Measurements from ENCODE around the gene UGT1A10. TPM values are rescaled to one million over a fixed set of nuclear protein-coding genes. Genes with fewer than 3 reads are reported as not detected.
"Not testable (repeated sequence)": the region's sequence is repeated elsewhere in the genome, so short reads cannot be mapped to it uniquely, and the experiment has no call there.

UGT1A10 gene
- not detected for total RNA-seq
- polyA plus RNA-seq: not detected

DNA sequence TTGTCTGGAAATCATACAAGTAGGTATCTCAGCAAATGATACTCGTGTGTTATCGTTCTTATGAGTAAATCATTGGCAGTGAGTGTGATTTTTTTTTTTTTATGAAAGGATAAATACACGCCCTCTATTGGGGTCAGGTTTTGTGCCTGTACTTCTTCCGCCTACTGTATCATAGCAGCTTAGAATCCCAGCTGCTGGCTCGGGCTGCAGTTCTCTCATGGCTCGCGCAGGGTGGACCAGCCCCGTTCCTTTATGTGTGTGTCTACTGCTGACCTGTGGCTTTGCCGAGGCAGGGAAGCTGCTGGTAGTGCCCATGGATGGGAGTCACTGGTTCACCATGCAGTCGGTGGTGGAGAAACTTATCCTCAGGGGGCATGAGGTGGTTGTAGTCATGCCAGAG, at the start of gene UGT1A10:
Gene UGT1A10, plus strand, starts transcription at position 143 of the 400 bp plus-strand sequence. Its CDS starts 75 bp downstream, at position 218.
- H3K4me3 ChIP-seq (ENCODE audit: low read length); H3K36me3 Mint-ChIP-seq; POLR2A ChIA-PET; H3K27ac ChIP-seq (ENCODE audit: low read depth, low read length); H3K4me1 ChIP-seq (ENCODE audit: insufficient read depth, low read length); H3K36me3 ChIP-seq (ENCODE audit: insufficient read depth, low read length); H3K9me3 Mint-ChIP-seq; H3K9me3 ChIP-seq (ENCODE audit: low read length); H3K4me3 Mint-ChIP-seq; H3K27me3 ChIP-seq (ENCODE audit: insufficient read depth, low read length, poor library complexity, severe bottlenecking); H3K27ac Mint-ChIP-seq; CTCF ChIA-PET; DNase-seq: not testable (repeated sequence)
- peaks cover 28 to 58% of the 10 kb centered on the region in 2 donors for H3K27me3 Mint-ChIP-seq
- peaks cover 0 to 12% (median 2%) of the 10 kb centered on the region in 3 donors for H3K4me1 Mint-ChIP-seq

DNA sequence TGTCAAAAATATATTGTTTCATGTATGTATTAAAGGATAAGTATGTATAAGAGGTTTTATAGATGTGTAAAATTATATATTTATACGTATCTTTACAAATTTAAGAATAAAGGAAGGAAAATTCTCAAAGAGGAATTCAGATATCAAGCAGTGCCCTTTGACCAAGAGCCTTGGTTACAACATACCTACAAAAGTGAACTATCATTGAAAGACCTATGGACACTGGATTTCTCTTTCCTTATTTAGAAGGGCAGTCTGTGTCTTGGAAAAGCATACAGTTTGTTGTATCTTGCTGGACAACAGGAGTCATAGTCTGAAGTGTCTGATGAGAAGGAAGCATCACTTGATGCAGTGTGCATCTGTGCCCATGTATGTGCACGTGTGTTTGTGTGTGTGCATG, 47.8 kb upstream of the UGT1A10 start:
- H3K4me3 ChIP-seq (ENCODE audit: low read length): no peak overlapping the region
- no peak for DNase-seq
- H3K9me3 Mint-ChIP-seq: no peaks in the 10 kb centered on the region
- ChIA-PET POLR2A (no interaction called here), CTCF (no interaction called here)
- no peaks in the 10 kb centered on the region for H3K9me3 ChIP-seq (ENCODE audit: low read length)
- H3K4me1 Mint-ChIP-seq: no peaks in the 10 kb centered on the region
- H3K36me3 Mint-ChIP-seq: peaks cover 0 to 1% (median 0%) of the 10 kb centered on the region in 3 donors
- H3K4me1 ChIP-seq (ENCODE audit: insufficient read depth, low read length): no peaks in the 10 kb centered on the region
- no peak overlapping the region for H3K4me3 Mint-ChIP-seq
- no peak overlapping the region for H3K27ac Mint-ChIP-seq
- peaks cover 9% of the 10 kb centered on the region for H3K27me3 ChIP-seq (ENCODE audit: insufficient read depth, low read length, poor library complexity, severe bottlenecking)
- H3K36me3 ChIP-seq (ENCODE audit: insufficient read depth, low read length): no peaks in the 10 kb centered on the region
- no peak overlapping the region for H3K27ac ChIP-seq (ENCODE audit: low read depth, low read length)
- peaks cover 16 to 56% of the 10 kb centered on the region in 2 donors for H3K27me3 Mint-ChIP-seq

DNA sequence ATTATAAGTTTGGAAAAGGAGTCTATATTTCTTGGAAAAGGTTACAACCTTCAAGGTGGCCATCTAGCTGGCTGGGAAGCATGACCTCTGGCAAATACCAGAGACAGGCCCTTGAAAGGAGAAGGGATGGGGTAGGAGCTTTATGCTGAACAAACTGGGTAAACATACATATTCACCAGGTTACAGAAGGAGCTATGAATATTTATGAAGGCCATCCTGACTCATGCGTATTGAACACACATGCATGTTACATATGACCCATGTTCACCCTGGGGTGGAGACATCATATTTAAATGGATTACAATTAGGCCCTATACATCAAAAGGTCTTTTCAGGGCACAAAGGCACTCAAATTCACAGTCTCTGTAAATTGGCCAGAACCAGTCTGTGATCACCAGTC, 43.5 kb upstream of the UGT1A10 start:
- DNase-seq; H3K27me3 ChIP-seq (ENCODE audit: insufficient read depth, low read length, poor library complexity, severe bottlenecking); H3K9me3 Mint-ChIP-seq; POLR2A ChIA-PET; H3K4me3 Mint-ChIP-seq; H3K36me3 Mint-ChIP-seq; H3K4me1 Mint-ChIP-seq; H3K4me1 ChIP-seq (ENCODE audit: insufficient read depth, low read length); H3K4me3 ChIP-seq (ENCODE audit: low read length); H3K9me3 ChIP-seq (ENCODE audit: low read length); CTCF ChIA-PET; H3K36me3 ChIP-seq (ENCODE audit: insufficient read depth, low read length); H3K27ac ChIP-seq (ENCODE audit: low read depth, low read length); H3K27ac Mint-ChIP-seq: not testable (repeated sequence)
- H3K27me3 Mint-ChIP-seq: peaks cover 6 to 34% of the 10 kb centered on the region in 2 donors

DNA sequence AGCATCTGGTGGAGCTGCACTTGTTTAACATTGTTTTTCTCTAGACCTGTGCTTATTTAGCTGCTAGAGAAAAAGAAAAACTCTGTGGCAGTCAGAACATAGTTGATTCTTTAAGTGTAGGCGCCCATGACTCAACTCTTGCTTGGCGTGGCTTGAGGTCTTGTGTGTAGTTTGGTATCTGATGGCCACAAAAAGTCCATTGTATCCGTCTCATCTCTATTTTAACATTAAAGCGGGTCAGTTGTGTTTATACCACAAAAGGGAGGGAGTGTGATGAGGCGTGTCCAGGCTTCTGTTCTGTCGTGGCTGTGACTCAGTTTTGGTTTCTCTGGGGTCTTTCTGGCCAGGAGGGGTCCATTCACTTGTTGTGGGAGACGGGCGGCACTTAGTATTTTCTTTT, 43.0 kb upstream of the UGT1A10 start:
- Histone ChIP-seq H3K36me3 (ENCODE audit: insufficient read depth, low read length) (no peaks in the 10 kb centered on the region), H3K4me3 (ENCODE audit: low read length) (no peak overlapping the region), H3K4me1 (ENCODE audit: insufficient read depth, low read length) (no peaks in the 10 kb centered on the region), H3K27me3 (ENCODE audit: insufficient read depth, low read length, poor library complexity, severe bottlenecking) (no peaks in the 10 kb centered on the region), H3K27ac (ENCODE audit: low read depth, low read length) (no peak overlapping the region), H3K9me3 (ENCODE audit: low read length) (no peaks in the 10 kb centered on the region)
- Mint-ChIP-seq H3K27ac (no peak overlapping the region), H3K4me3 (no peak overlapping the region), H3K27me3 (peaks cover 4 to 31% of the 10 kb centered on the region in 2 donors), H3K4me1 (no peaks in the 10 kb centered on the region), H3K9me3 (no peaks in the 10 kb centered on the region), H3K36me3 (no peaks in the 10 kb centered on the region)
- ChIA-PET CTCF (no interaction called here), POLR2A (no interaction called here)
- no peak for DNase-seq

DNA sequence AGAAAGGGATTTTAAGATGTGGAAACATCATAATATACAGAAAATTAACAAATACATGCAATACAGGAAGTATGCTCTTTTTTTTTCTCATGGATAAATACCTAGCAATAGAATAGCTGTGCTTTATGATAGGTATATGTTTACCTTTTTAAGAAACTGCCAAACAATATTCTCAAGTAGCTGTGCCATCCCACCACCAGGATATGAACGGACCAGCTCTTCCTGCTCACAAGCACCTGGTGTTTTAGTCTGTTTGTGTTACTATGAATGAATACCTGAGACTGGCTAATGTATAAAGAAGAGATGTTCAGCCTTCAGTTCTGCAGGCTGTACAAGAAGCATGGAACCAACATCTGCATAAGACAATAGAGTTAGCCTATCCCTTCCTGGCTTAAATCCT, 38.7 kb upstream of the UGT1A10 start:
- POLR2A ChIA-PET: no interaction called here
- H3K9me3 Mint-ChIP-seq: no peaks in the 10 kb centered on the region

DNA sequence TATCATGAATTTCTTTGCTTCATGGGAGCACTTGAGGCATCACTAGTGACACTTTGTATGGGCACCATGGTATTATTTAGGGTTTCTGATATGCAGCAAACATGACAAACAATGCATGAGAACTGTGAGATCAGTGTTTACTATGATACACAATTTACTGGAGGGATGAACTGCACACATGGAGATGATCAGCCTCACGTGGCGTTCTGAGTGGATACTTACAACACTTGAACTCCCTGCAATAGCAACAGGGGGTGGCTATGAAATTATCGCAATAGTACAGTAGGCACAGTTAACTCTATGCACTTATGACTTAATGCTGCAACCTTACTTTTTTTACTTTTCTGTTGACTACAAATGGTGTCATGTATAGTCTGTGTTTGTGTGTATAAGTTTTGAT, 37.3 kb upstream of the UGT1A10 start:
- Histone ChIP-seq H3K4me1 (ENCODE audit: insufficient read depth, low read length) (no peaks in the 10 kb centered on the region), H3K27me3 (ENCODE audit: insufficient read depth, low read length, poor library complexity, severe bottlenecking) (no peaks in the 10 kb centered on the region), H3K4me3 (ENCODE audit: low read length) (no peak overlapping the region), H3K27ac (ENCODE audit: low read depth, low read length) (no peak overlapping the region), H3K9me3 (ENCODE audit: low read length) (no peaks in the 10 kb centered on the region), H3K36me3 (ENCODE audit: insufficient read depth, low read length) (no peaks in the 10 kb centered on the region)
- peaks cover 0 to 7% (median 2%) of the 10 kb centered on the region in 3 donors for H3K36me3 Mint-ChIP-seq
- no peak overlapping the region for H3K4me3 Mint-ChIP-seq
- CTCF ChIA-PET: no interaction called here
- H3K9me3 Mint-ChIP-seq: no peaks in the 10 kb centered on the region
- no peak overlapping the region for H3K27ac Mint-ChIP-seq
- H3K27me3 Mint-ChIP-seq: peaks cover 20 to 48% of the 10 kb centered on the region in 2 donors
- DNase-seq: no peak
- POLR2A ChIA-PET: no interaction called here
- no peaks in the 10 kb centered on the region for H3K4me1 Mint-ChIP-seq

More for the DNA sequence above, 38.7 kb upstream of the UGT1A10 start:
- H3K4me3 Mint-ChIP-seq: no peak overlapping the region
- CTCF ChIA-PET: no interaction called here
- peaks cover 0 to 4% (median 0%) of the 10 kb centered on the region in 3 donors for H3K36me3 Mint-ChIP-seq
- no peak for DNase-seq
- H3K4me3 ChIP-seq (ENCODE audit: low read length): no peak overlapping the region
- peaks cover 17 to 34% of the 10 kb centered on the region in 2 donors for H3K27me3 Mint-ChIP-seq
- no peaks in the 10 kb centered on the region for H3K36me3 ChIP-seq (ENCODE audit: insufficient read depth, low read length)
- peak overlapping the region in 1 of 8 donors; percentile 43 for H3K27ac Mint-ChIP-seq
- no peaks in the 10 kb centered on the region for H3K9me3 ChIP-seq (ENCODE audit: low read length)
- no peak overlapping the region for H3K27ac ChIP-seq (ENCODE audit: low read depth, low read length)
- H3K4me1 Mint-ChIP-seq: no peaks in the 10 kb centered on the region
- no peaks in the 10 kb centered on the region for H3K27me3 ChIP-seq (ENCODE audit: insufficient read depth, low read length, poor library complexity, severe bottlenecking)
- H3K4me1 ChIP-seq (ENCODE audit: insufficient read depth, low read length): no peaks in the 10 kb centered on the region

DNA sequence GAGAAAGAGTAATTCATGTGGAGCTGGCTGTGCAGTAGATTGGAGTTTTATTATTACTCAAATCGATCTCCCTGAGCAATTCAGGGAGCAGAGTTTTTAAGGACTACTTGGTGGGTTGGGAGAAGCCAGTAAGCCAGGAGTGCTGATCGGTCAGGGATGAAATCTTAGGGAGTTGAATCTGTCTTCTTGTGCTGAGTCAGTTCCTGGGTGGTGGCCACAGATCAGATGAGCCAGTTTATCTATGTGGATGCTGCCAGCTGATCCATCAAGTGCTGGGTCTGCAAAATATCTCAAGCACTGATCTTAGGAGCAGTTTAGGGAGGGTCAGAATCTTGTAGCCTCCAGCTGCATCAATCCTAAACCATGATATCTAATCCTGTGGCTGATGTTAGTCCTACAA, 35.9 kb upstream of the UGT1A10 start:
- no peak for DNase-seq
- no peak overlapping the region for H3K4me3 Mint-ChIP-seq
- H3K9me3 Mint-ChIP-seq: no peaks in the 10 kb centered on the region
- no peaks in the 10 kb centered on the region for H3K36me3 ChIP-seq (ENCODE audit: insufficient read depth, low read length)
- ChIA-PET POLR2A (no interaction called here), CTCF (no interaction called here)
- H3K4me3 ChIP-seq (ENCODE audit: low read length): no peak overlapping the region
- H3K27me3 Mint-ChIP-seq: peaks cover 20 to 52% of the 10 kb centered on the region in 2 donors
- no peaks in the 10 kb centered on the region for H3K4me1 Mint-ChIP-seq
- H3K27me3 ChIP-seq (ENCODE audit: insufficient read depth, low read length, poor library complexity, severe bottlenecking): no peaks in the 10 kb centered on the region
- H3K27ac Mint-ChIP-seq: peak overlapping the region in 1 of 8 donors; percentile 47
- H3K4me1 ChIP-seq (ENCODE audit: insufficient read depth, low read length): no peaks in the 10 kb centered on the region
- peaks cover 0 to 7% (median 2%) of the 10 kb centered on the region in 3 donors for H3K36me3 Mint-ChIP-seq
- H3K9me3 ChIP-seq (ENCODE audit: low read length): no peaks in the 10 kb centered on the region
- H3K27ac ChIP-seq (ENCODE audit: low read depth, low read length): no peak overlapping the region

DNA sequence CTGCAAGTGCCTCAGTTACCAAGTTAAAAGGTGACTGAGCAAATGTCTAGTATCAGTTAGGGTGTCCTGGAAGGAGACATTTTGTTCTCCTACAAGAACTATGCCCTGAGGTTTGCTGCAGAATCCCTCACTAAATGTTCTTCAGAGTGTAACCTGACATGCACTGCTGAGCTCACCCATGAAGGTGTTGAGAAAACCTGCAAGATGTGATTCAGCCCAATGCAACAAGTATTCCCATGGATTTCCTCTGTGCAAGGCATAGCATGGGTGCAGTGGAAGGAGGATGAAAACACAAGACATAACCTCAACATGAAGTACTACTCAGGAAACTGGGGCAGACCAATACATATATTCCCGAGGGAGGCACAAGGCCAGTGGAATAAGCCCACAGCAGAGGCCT, 34.2 kb upstream of the UGT1A10 start:
- H3K27me3 ChIP-seq (ENCODE audit: insufficient read depth, low read length, poor library complexity, severe bottlenecking): no peaks in the 10 kb centered on the region
- Mint-ChIP-seq H3K4me3 (peak overlapping the region in 1 of 7 donors; percentile 18), H3K4me1 (no peaks in the 10 kb centered on the region), H3K27me3 (peaks cover 17 to 48% of the 10 kb centered on the region in 2 donors), H3K27ac (no peak overlapping the region), H3K9me3 (no peaks in the 10 kb centered on the region), H3K36me3 (peaks cover 0 to 7% (median 2%) of the 10 kb centered on the region in 3 donors)
- no peaks in the 10 kb centered on the region for H3K9me3 ChIP-seq (ENCODE audit: low read length)
- no peak overlapping the region for H3K27ac ChIP-seq (ENCODE audit: low read depth, low read length)
- H3K4me1 ChIP-seq (ENCODE audit: insufficient read depth, low read length): no peaks in the 10 kb centered on the region
- ChIA-PET POLR2A (no interaction called here), CTCF (no interaction called here)
- no peak for DNase-seq
- H3K4me3 ChIP-seq (ENCODE audit: low read length): no peak overlapping the region
- no peaks in the 10 kb centered on the region for H3K36me3 ChIP-seq (ENCODE audit: insufficient read depth, low read length)

DNA sequence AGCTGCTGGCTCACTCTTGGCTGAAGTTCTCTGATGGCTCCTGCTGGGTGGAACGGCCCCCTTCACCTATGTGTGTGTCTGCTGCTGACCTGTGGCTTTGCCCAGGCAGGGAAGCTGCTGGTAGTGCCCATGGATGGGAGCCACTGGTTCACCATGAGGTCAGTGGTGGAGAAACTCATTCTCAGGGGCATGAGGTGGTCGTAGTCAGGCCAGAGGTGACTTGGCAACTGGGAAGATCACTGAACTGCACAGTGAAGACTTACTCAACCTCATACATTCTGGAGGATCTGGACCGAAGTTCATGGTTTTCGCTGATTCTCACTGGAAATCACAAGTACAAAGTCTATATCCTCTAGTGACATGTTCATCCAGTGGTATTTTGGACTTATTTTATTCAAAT, 32.7 kb upstream of the UGT1A10 start:
- Histone ChIP-seq H3K27me3 (ENCODE audit: insufficient read depth, low read length, poor library complexity, severe bottlenecking) (no peaks in the 10 kb centered on the region), H3K4me1 (ENCODE audit: insufficient read depth, low read length) (no peaks in the 10 kb centered on the region), H3K27ac (ENCODE audit: low read depth, low read length) (no peak overlapping the region), H3K36me3 (ENCODE audit: insufficient read depth, low read length) (no peaks in the 10 kb centered on the region), H3K9me3 (ENCODE audit: low read length) (no peaks in the 10 kb centered on the region), H3K4me3 (ENCODE audit: low read length) (no peak overlapping the region)
- Mint-ChIP-seq H3K4me3 (no peak overlapping the region), H3K9me3 (no peaks in the 10 kb centered on the region), H3K27me3 (peaks cover 17 to 48% of the 10 kb centered on the region in 2 donors), H3K36me3 (peaks cover 0 to 7% (median 2%) of the 10 kb centered on the region in 3 donors), H3K4me1 (no peaks in the 10 kb centered on the region), H3K27ac (no peak overlapping the region)
- ChIA-PET CTCF (no interaction called here), POLR2A (no interaction called here)
- no peak for DNase-seq
